Measurements from ENCODE around the gene SPECC1. TPM values are rescaled to one million over a fixed set of nuclear protein-coding genes. Genes with fewer than 3 reads are reported as not detected.
"Not testable (repeated sequence)": the region's sequence is repeated elsewhere in the genome, so short reads cannot be mapped to it uniquely, and the experiment has no call there.

The SPECC1 gene
- total RNA-seq, 1 donor from 2014 or later, result 35.6 TPM

DNA sequence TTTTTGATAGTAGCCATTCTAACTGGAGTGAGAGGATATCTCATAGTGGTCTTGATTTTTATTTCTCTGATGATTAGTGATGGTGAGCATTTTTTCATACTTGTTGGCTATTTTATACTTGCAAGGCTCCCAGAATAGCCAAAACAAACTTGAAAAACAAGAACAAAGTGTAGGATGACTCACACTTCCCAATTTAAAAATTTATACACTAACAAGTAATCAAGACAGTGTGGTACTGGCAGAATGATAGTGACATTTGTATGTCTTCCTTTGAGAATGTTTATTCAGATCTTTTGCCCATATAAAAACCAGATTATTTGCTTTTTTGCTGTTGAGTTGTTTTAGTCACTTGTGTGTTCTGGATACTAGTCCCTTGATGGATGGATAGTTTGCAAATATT lies 17.8 kb downstream of the SPECC1 start:
- DNase-seq (ENCODE audit: low spot score in 2 of 2, unreplicated experiment in 2 of 2), result no peak
- H3K36me3 Mint-ChIP-seq, result no peaks in the 10 kb centered on the region
- no peaks in the 10 kb centered on the region for H3K4me1 Mint-ChIP-seq
- H3K9me3 Mint-ChIP-seq, result no peaks in the 10 kb centered on the region
- TF ChIP-seq CTCF (IDR thresholded peaks at IDR 0.05; ENCODE audit: unreplicated experiment), result no peak
- H3K27me3 Mint-ChIP-seq (ENCODE audit: low read depth), result peaks cover 53% of the 10 kb centered on the region
- H3K4me3 Mint-ChIP-seq, result no peak overlapping the region
- H3K27ac Mint-ChIP-seq, result no peak overlapping the region

DNA sequence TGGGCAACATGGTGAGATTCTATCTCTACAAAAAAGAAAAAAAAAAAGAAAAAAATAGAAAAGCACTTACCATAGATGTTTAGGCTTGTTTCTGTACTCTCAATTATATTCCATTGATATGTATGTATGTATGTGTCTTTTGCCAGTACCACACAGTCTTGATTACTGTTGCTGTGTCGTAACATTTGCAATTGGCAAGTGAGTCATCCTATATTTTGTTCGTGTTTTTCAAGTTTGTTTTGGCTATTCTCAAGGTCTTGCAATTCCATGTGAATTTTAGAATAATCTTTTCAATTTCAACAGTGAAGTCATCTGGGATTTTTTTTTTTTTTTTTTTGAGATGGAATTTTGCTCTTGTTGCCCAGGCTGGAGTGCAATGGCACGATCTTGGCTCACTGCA lies 19.3 kb downstream of the SPECC1 start:
- Mint-ChIP-seq H3K27ac (no peak overlapping the region), H3K4me3 (no peak overlapping the region), H3K9me3 (no peaks in the 10 kb centered on the region), H3K4me1 (no peaks in the 10 kb centered on the region), H3K36me3 (no peaks in the 10 kb centered on the region), H3K27me3 (ENCODE audit: low read depth) (peaks cover 52% of the 10 kb centered on the region)
- no peak for TF ChIP-seq CTCF (IDR thresholded peaks at IDR 0.05; ENCODE audit: unreplicated experiment)
- DNase-seq (ENCODE audit: low spot score in 2 of 2, unreplicated experiment in 2 of 2), result no peak

GRCh38 chr17:20032636-20033035 lies 23.5 kb downstream of the SPECC1 start:
- no peaks in the 10 kb centered on the region for H3K36me3 Mint-ChIP-seq
- H3K4me1 Mint-ChIP-seq, result no peaks in the 10 kb centered on the region
- no peak for TF ChIP-seq CTCF (IDR thresholded peaks at IDR 0.05; ENCODE audit: unreplicated experiment)
- no peak overlapping the region for H3K4me3 Mint-ChIP-seq
- H3K9me3 Mint-ChIP-seq, result no peaks in the 10 kb centered on the region
- no peak overlapping the region for H3K27ac Mint-ChIP-seq
- DNase-seq (ENCODE audit: low spot score in 2 of 2, unreplicated experiment in 2 of 2), result no peak
- H3K27me3 Mint-ChIP-seq (ENCODE audit: low read depth), result peaks cover 22% of the 10 kb centered on the region

- H3K9me3 Mint-ChIP-seq, result no peaks in the 10 kb centered on the region
- DNase-seq (ENCODE audit: low spot score in 2 of 2, unreplicated experiment in 2 of 2), result no peak
- H3K4me1 Mint-ChIP-seq, result no peaks in the 10 kb centered on the region
- peaks cover 18% of the 10 kb centered on the region for H3K27me3 Mint-ChIP-seq (ENCODE audit: low read depth)
- H3K27ac Mint-ChIP-seq, result no peak overlapping the region
- no peak overlapping the region for H3K4me3 Mint-ChIP-seq
- H3K36me3 Mint-ChIP-seq, result no peaks in the 10 kb centered on the region
- no peak for TF ChIP-seq CTCF (IDR thresholded peaks at IDR 0.05; ENCODE audit: unreplicated experiment)
These were observed 24.3 kb downstream of the SPECC1 start for GRCh38 chr17:20033415-20033814.

- no peaks in the 10 kb centered on the region for H3K9me3 Mint-ChIP-seq
- H3K27ac Mint-ChIP-seq, result no peak overlapping the region
- no peak overlapping the region for H3K4me3 Mint-ChIP-seq
- TF ChIP-seq CTCF (IDR thresholded peaks at IDR 0.05; ENCODE audit: unreplicated experiment), result no peak
- H3K4me1 Mint-ChIP-seq, result no peaks in the 10 kb centered on the region
- H3K27me3 Mint-ChIP-seq (ENCODE audit: low read depth), result peaks cover 20% of the 10 kb centered on the region
- DNase-seq (ENCODE audit: low spot score in 2 of 2, unreplicated experiment in 2 of 2), result no peak
- H3K36me3 Mint-ChIP-seq, result no peaks in the 10 kb centered on the region
These were observed 26.3 kb downstream of the SPECC1 start for GRCh38 chr17:20035501-20035900.

GRCh38 chr17:20037286-20037685 lies 28.1 kb downstream of the SPECC1 start:
- H3K9me3 Mint-ChIP-seq; H3K27ac Mint-ChIP-seq; H3K36me3 Mint-ChIP-seq; H3K4me1 Mint-ChIP-seq; H3K4me3 Mint-ChIP-seq; DNase-seq (ENCODE audit: low spot score in 2 of 2, unreplicated experiment in 2 of 2): not testable (repeated sequence)
- H3K27me3 Mint-ChIP-seq (ENCODE audit: low read depth), result peaks cover 16% of the 10 kb centered on the region

Measured in mesothelial cell of epicardium (in vitro differentiated cells).